Articular chondrocyte of knee joint (primary cell): Measurements from ENCODE around the gene IL12RB1. TPM values are rescaled to one million over a fixed set of nuclear protein-coding genes. Genes with fewer than 3 reads are reported as not detected.

ENCODE experiments used
- total RNA-seq: library from RNA; depleted of rRNA; stranded (reverse); fragments of >200 nt; gene quantifications from 2 replicates; pipeline ENCODE4 v1.2.3, GENCODE V29; 2012

The IL12RB1 gene
- 0.26 and 0.32 TPM in 2 replicates for total RNA-seq

GRCh38 chr19:18086590-18087138 lies at the start of gene IL12RB1:
Gene IL12RB1 (minus strand): TSS chr19:18086934. CDS start chr19:18086823, 111 bp downstream.

GRCh38 chr19:18097217-18097992 lies 10.7 kb upstream of the IL12RB1 start, which contains the start of gene MAST3:
Gene MAST3 (plus strand): TSS chr19:18097778. CDS start chr19:18097793, 15 bp downstream.

Other genes starting within 250 kb of the IL12RB1 start
- gene JAK3, start 239.0 kb downstream of the IL12RB1 start, total RNA-seq, result 3.4 and 3.6 TPM in 2 replicates
- 992 and 1,066 TPM in 2 replicates for gene RPL18A, start 227.0 kb downstream of the IL12RB1 start, total RNA-seq
- gene SLC5A5, start 215.0 kb downstream of the IL12RB1 start, total RNA-seq, result not detected in 2 replicates
- 24.9 and 27.8 TPM in 2 replicates for gene CCDC124, start 153.9 kb downstream of the IL12RB1 start, total RNA-seq
- not detected in 2 replicates for gene KCNN1, start 119.8 kb downstream of the IL12RB1 start, total RNA-seq
- 13.6 and 14.9 TPM in 2 replicates for gene ARRDC2, start 78.8 kb downstream of the IL12RB1 start, total RNA-seq
- gene MAST3, start 10.8 kb upstream of the IL12RB1 start, total RNA-seq, result 3.8 and 4.3 TPM in 2 replicates
- 22.7 and 30.7 TPM in 2 replicates for gene PIK3R2, start 66.2 kb upstream of the IL12RB1 start, total RNA-seq
- 9.3 and 11.3 TPM in 2 replicates for gene IFI30, start 86.9 kb upstream of the IL12RB1 start, total RNA-seq
- gene MPV17L2, start 106.3 kb upstream of the IL12RB1 start, total RNA-seq, result 6.2 and 8.1 TPM in 2 replicates
- gene RAB3A, start 117.1 kb upstream of the IL12RB1 start, total RNA-seq, result 0.65 and 1.2 TPM in 2 replicates
- under 0.01 and 0.22 TPM in 2 replicates for gene PDE4C, start 139.5 kb upstream of the IL12RB1 start, total RNA-seq
- 1.3 and 2.1 TPM in 2 replicates for gene IQCN, start 187.5 kb upstream of the IL12RB1 start, total RNA-seq
- gene JUND, start 194.7 kb upstream of the IL12RB1 start, total RNA-seq, result 63.7 and 69.0 TPM in 2 replicates
- gene LSM4, start 236.1 kb upstream of the IL12RB1 start, total RNA-seq, result 77.4 and 80.5 TPM in 2 replicates